Measurements from ENCODE around the gene DNMT3L. TPM values are rescaled to one million over a fixed set of nuclear protein-coding genes. Genes with fewer than 3 reads are reported as not detected.

Gene DNMT3L
- total and polyA plus RNA-seq, 2 experiments from 2014 or later: 0.27 TPM; not detected in 1

GRCh38 chr21:44296103-44296519, 34.4 kb upstream of the DNMT3L start:
- Mint-ChIP-seq H3K27me3 (ENCODE audit: insufficient read depth, low read depth, poor library complexity) (peaks cover 10% of the 10 kb centered on the region), H3K9me3 (no peaks in the 10 kb centered on the region), H3K4me1 (0 out of 3 replicates have a peak, but pooled peaks cover 4% of the 10 kb centered on the region), H3K4me3 (no peak overlapping the region), H3K36me3 (ENCODE audit: low read depth) (no peaks in the 10 kb centered on the region), H3K27ac (no peak overlapping the region)
- ATAC-seq (no peak), DNase-seq (ENCODE audit: low spot score) (no peak)
- Histone ChIP-seq H3K27me3 (ENCODE audit: insufficient read depth) (peaks cover 10% of the 10 kb centered on the region; the same call in 1 of the 2 replicates), H3K9me2 (ENCODE audit: insufficient read depth) (no peaks in the 10 kb centered on the region), H3K79me2 (replicated peaks; ENCODE audit: insufficient read depth) (0 out of 2 replicates have a peak, but pooled peaks cover 3% of the 10 kb centered on the region), H3K4me1 (ENCODE audit: insufficient read depth) (no peaks in the 10 kb centered on the region), H3K4me3 (no peak overlapping the region), H3K36me3 (ENCODE audit: insufficient read depth) (no peaks in the 10 kb centered on the region), H3K4me2 (no peak overlapping the region), H4K20me1 (replicated peaks; ENCODE audit: insufficient read depth) (no peaks in the 10 kb centered on the region), H3F3A (replicated peaks; ENCODE audit: low read depth) (0 out of 2 replicates have a peak, but pooled peaks cover 3% of the 10 kb centered on the region), H2AFZ (no peak overlapping the region), H3K27ac (ENCODE audit: low read depth) (no peak overlapping the region)
- TF ChIP-seq ZNF114 (CRISPR knock-in tag; IDR thresholded peaks at IDR 0.05): no peak
- TF ChIP-seq, protein P1, sequence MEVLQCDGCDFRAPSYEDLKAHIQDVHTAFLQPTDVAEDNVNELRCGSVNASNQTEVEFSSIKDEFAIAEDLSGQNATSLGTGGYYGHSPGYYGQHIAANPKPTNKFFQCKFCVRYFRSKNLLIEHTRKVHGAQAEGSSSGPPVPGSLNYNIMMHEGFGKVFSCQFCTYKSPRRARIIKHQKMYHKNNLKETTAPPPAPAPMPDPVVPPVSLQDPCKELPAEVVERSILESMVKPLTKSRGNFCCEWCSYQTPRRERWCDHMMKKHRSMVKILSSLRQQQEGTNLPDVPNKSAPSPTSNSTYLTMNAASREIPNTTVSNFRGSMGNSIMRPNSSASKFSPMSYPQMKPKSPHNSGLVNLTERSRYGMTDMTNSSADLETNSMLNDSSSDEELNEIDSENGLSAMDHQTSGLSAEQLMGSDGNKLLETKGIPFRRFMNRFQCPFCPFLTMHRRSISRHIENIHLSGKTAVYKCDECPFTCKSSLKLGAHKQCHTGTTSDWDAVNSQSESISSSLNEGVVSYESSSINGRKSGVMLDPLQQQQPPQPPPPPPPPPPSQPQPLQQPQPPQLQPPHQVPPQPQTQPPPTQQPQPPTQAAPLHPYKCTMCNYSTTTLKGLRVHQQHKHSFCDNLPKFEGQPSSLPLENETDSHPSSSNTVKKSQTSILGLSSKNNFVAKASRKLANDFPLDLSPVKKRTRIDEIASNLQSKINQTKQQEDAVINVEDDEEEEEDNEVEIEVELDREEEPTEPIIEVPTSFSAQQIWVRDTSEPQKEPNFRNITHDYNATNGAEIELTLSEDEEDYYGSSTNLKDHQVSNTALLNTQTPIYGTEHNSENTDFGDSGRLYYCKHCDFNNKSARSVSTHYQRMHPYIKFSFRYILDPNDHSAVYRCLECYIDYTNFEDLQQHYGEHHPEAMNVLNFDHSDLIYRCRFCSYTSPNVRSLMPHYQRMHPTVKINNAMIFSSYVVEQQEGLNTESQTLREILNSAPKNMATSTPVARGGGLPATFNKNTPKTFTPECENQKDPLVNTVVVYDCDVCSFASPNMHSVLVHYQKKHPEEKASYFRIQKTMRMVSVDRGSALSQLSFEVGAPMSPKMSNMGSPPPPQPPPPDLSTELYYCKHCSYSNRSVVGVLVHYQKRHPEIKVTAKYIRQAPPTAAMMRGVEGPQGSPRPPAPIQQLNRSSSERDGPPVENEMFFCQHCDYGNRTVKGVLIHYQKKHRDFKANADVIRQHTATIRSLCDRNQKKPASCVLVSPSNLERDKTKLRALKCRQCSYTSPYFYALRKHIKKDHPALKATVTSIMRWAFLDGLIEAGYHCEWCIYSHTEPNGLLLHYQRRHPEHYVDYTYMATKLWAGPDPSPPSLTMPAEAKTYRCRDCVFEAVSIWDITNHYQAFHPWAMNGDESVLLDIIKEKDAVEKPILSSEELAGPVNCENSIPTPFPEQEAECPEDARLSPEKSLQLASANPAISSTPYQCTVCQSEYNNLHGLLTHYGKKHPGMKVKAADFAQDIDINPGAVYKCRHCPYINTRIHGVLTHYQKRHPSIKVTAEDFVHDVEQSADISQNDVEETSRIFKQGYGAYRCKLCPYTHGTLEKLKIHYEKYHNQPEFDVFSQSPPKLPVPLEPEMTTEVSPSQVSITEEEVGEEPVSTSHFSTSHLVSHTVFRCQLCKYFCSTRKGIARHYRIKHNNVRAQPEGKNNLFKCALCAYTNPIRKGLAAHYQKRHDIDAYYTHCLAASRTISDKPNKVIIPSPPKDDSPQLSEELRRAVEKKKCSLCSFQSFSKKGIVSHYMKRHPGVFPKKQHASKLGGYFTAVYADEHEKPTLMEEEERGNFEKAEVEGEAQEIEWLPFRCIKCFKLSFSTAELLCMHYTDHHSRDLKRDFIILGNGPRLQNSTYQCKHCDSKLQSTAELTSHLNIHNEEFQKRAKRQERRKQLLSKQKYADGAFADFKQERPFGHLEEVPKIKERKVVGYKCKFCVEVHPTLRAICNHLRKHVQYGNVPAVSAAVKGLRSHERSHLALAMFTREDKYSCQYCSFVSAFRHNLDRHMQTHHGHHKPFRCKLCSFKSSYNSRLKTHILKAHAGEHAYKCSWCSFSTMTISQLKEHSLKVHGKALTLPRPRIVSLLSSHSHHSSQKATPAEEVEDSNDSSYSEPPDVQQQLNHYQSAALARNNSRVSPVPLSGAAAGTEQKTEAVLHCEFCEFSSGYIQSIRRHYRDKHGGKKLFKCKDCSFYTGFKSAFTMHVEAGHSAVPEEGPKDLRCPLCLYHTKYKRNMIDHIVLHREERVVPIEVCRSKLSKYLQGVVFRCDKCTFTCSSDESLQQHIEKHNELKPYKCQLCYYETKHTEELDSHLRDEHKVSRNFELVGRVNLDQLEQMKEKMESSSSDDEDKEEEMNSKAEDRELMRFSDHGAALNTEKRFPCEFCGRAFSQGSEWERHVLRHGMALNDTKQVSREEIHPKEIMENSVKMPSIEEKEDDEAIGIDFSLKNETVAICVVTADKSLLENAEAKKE (CRISPR knock-in tag; IDR thresholded peaks at IDR 0.05): no peak
- no peak for TF ChIP-seq ZNF331 (CRISPR knock-in tag; IDR thresholded peaks at IDR 0.05; ENCODE audit: low read depth)
- no peak for TF ChIP-seq JUNB (IDR thresholded peaks at IDR 0.05; ENCODE audit: unreplicated experiment)
- no peak for TF ChIP-seq EZH2 (IDR thresholded peaks at IDR 0.05; ENCODE audit: low read depth, unreplicated experiment)
- TF ChIP-seq EZH2phosphoT487 (IDR thresholded peaks at IDR 0.05; ENCODE audit: unreplicated experiment): no peak

- no peaks in the 10 kb centered on the region for H4K20me1 ChIP-seq (replicated peaks; ENCODE audit: insufficient read depth)
- H3K9me3 Mint-ChIP-seq: no peaks in the 10 kb centered on the region
- TF ChIP-seq, protein P1 (CRISPR knock-in tag; IDR thresholded peaks at IDR 0.05): no peak
- no peak for TF ChIP-seq ZNF114 (CRISPR knock-in tag; IDR thresholded peaks at IDR 0.05)
- 0 out of 3 replicates have a peak, but pooled peaks cover 4% of the 10 kb centered on the region for H3K4me1 Mint-ChIP-seq
- H3K4me1 ChIP-seq (ENCODE audit: insufficient read depth): no peaks in the 10 kb centered on the region
- DNase-seq (ENCODE audit: low spot score) (no peak), ATAC-seq (no peak)
- no peak overlapping the region; the same call in 1 of the 2 replicates for H3K27ac Mint-ChIP-seq
- peaks cover 10% of the 10 kb centered on the region; the same call in 1 of the 2 replicates for H3K27me3 ChIP-seq (ENCODE audit: insufficient read depth)
- no peaks in the 10 kb centered on the region for H3K79me2 ChIP-seq (replicated peaks; ENCODE audit: insufficient read depth)
- H3K27me3 Mint-ChIP-seq (ENCODE audit: insufficient read depth, low read depth, poor library complexity): peaks cover 9% of the 10 kb centered on the region
- no peak overlapping the region for H3K4me2 ChIP-seq
- no peaks in the 10 kb centered on the region for H3K36me3 ChIP-seq (ENCODE audit: insufficient read depth)
- H3K36me3 Mint-ChIP-seq (ENCODE audit: low read depth): no peaks in the 10 kb centered on the region
- H3K4me3 ChIP-seq: no peak overlapping the region
- no peak overlapping the region for H2AFZ ChIP-seq
- H3K4me3 Mint-ChIP-seq: no peak overlapping the region
- no peak overlapping the region for H3K27ac ChIP-seq (ENCODE audit: low read depth)
- H3K9me2 ChIP-seq (ENCODE audit: insufficient read depth): no peaks in the 10 kb centered on the region
- no peaks in the 10 kb centered on the region for H3F3A ChIP-seq (replicated peaks; ENCODE audit: low read depth)
Measured at GRCh38 chr21:44295646-44296045, 33.9 kb upstream of the DNMT3L start.

Data from GM23338 (cell line).